GM06990 (cell line): ENCODE data around the gene CCSER2.
"Not testable (repeated sequence)": the region's sequence is repeated elsewhere in the genome, so short reads cannot be mapped to it uniquely, and the experiment has no call there.

Experiments used
- DNase-seq: peaks from one replicate; pipeline ENCODE4 v3.0.0-alpha.2; 2011; ENCODE audit not compliant: insufficient read length; ENCODE audit errors: extremely low read depth
- H3K27me3 ChIP-seq: replicated peaks from 2 replicates; pipeline ENCODE4 v1.6.0; 2011; ENCODE audit warnings: low read length; ENCODE audit not compliant: control insufficient read depth, insufficient read depth
- H3K36me3 ChIP-seq: 2 replicates; pipeline ENCODE4 v1.5.1; 2011; ENCODE audit warnings: low read length; ENCODE audit not compliant: control insufficient read depth, insufficient read depth
- H3K4me3 ChIP-seq: replicated peaks from 2 replicates; pipeline ENCODE4 v1.5.1; 2011; ENCODE audit warnings: low read depth, mild to moderate bottlenecking, control low read depth, low read length
- CTCF ChIP-seq: IDR thresholded peaks from 2 replicates; pipeline ENCODE4 v1.5.1; 2011; ENCODE audit warnings: low read length, control low read depth, mild to moderate bottlenecking, inconsistent platforms; ENCODE audit not compliant: insufficient read depth, poor library complexity, severe bottlenecking

Gene CCSER2

GRCh38 chr10:84440781-84441180, 112.4 kb downstream of the CCSER2 start:
- no peak for TF ChIP-seq CTCF
- Histone ChIP-seq H3K4me3 (no peak overlapping the region), H3K27me3 (no peaks in the 10 kb centered on the region), H3K36me3 (no peaks in the 10 kb centered on the region; the same call in 1 of the 2 replicates)
- DNase-seq = no peak

GRCh38 chr10:84447701-84448400, 119.5 kb downstream of the CCSER2 start:
- Histone ChIP-seq H3K36me3 (no peaks in the 10 kb centered on the region), H3K4me3 (no peak overlapping the region), H3K27me3 (no peaks in the 10 kb centered on the region)
- no peak for DNase-seq
- TF ChIP-seq CTCF = no peak

GRCh38 chr10:84449351-84449750, 121.0 kb downstream of the CCSER2 start:
- H3K36me3 ChIP-seq = not testable (repeated sequence)

GRCh38 chr10:84452003-84452402, 123.6 kb downstream of the CCSER2 start:
- Histone ChIP-seq H3K36me3 (no peaks in the 10 kb centered on the region), H3K27me3 (no peaks in the 10 kb centered on the region), H3K4me3 (no peak overlapping the region)
- TF ChIP-seq CTCF = no peak
- no peak for DNase-seq

More at GRCh38 chr10:84449351-84449750, 121.0 kb downstream of the CCSER2 start:
- H3K27me3 ChIP-seq, H3K4me3 ChIP-seq, DNase-seq: not testable (repeated sequence)

GRCh38 chr10:84453303-84453702, 124.9 kb downstream of the CCSER2 start:
- no peaks in the 10 kb centered on the region for H3K27me3 ChIP-seq
- H3K4me3 ChIP-seq = no peak overlapping the region
- no peak for TF ChIP-seq CTCF
- no peak for DNase-seq
- no peaks in the 10 kb centered on the region for H3K36me3 ChIP-seq

GRCh38 chr10:84456126-84456525, 127.7 kb downstream of the CCSER2 start:
- no peak overlapping the region for H3K4me3 ChIP-seq
- no peak for DNase-seq
- no peak for TF ChIP-seq CTCF
- H3K36me3 ChIP-seq = no peaks in the 10 kb centered on the region
- H3K27me3 ChIP-seq = no peaks in the 10 kb centered on the region
